T-helper 2 cell treated with Interferon-gamma antibody and Interleukin-4, amounts not matched to agents 5 μg/mL and 100 μg/mL, for 36 hours (primary cell): ENCODE data around the gene MAPK11.

Experiments used
- DNase-seq: peaks from one replicate; pipeline ENCODE4 v3.0.0; 2021; ENCODE audit warnings: low spot score
- H3K27ac Mint-ChIP-seq: one replicate; pipeline ENCODE4 v1.8.0; 2021; ENCODE audit warnings: mild to moderate bottlenecking, mixed read lengths
- H3K27me3 Mint-ChIP-seq: one replicate; pipeline ENCODE4 v1.8.0; 2021; ENCODE audit warnings: low read depth, mixed read lengths
- H3K36me3 Mint-ChIP-seq: one replicate; pipeline ENCODE4 v1.8.0; 2021; ENCODE audit warnings: low read depth, mixed read lengths
- H3K4me1 Mint-ChIP-seq: one replicate; pipeline ENCODE4 v1.8.0; 2021; ENCODE audit warnings: low read depth, mixed read lengths
- H3K4me3 Mint-ChIP-seq: one replicate; pipeline ENCODE4 v1.8.0; 2022; ENCODE audit warnings: mild to moderate bottlenecking, moderate library complexity, mixed read lengths
- H3K9me3 Mint-ChIP-seq: one replicate; pipeline ENCODE4 v1.8.0; 2021; ENCODE audit warnings: mixed read lengths

The MAPK11 gene

GRCh38 chr22:50260434-50260800 lies 9.8 kb downstream of the MAPK11 start:
- Mint-ChIP-seq H3K4me3 (no peak overlapping the region), H3K36me3 (no peaks in the 10 kb centered on the region), H3K27me3 (peaks cover 14% of the 10 kb centered on the region), H3K9me3 (no peaks in the 10 kb centered on the region), H3K27ac (no peak overlapping the region), H3K4me1 (peaks cover 5% of the 10 kb centered on the region)
- no peak for DNase-seq

DNA sequence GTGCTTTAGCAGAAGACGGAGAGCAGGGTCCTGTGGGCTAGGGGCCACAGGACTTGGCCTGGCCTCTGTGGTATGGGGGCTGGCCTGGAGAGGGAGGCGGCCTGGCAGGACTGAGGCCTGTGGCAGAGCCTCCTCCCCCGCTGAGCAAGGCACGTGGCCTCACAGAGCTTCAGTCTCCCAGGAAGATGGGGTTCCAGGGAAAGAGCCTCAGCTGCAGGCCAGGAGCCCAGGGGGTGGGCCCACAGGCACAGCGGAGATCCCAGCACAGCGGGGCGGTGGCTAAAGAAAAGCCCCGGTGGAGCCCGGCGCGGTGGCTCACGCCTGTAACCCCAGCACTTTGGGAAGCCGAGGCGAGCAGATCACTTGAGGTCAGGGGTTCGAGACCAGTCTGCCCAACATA lies 10.9 kb downstream of the MAPK11 start:
- no peak for DNase-seq
- no peaks in the 10 kb centered on the region for H3K36me3 Mint-ChIP-seq
- H3K4me1 Mint-ChIP-seq = peaks cover 5% of the 10 kb centered on the region
- no peak overlapping the region for H3K27ac Mint-ChIP-seq
- no peak overlapping the region for H3K4me3 Mint-ChIP-seq
- no peaks in the 10 kb centered on the region for H3K9me3 Mint-ChIP-seq
- H3K27me3 Mint-ChIP-seq = peaks cover 14% of the 10 kb centered on the region

GRCh38 chr22:50258361-50259292 lies 11.6 kb downstream of the MAPK11 start:
- no peak overlapping the region for H3K27ac Mint-ChIP-seq
- H3K27me3 Mint-ChIP-seq = peaks cover 14% of the 10 kb centered on the region
- H3K4me1 Mint-ChIP-seq = peaks cover 5% of the 10 kb centered on the region
- H3K9me3 Mint-ChIP-seq = no peaks in the 10 kb centered on the region
- no peak for DNase-seq
- H3K4me3 Mint-ChIP-seq = peak overlapping the region; percentile 38
- H3K36me3 Mint-ChIP-seq = no peaks in the 10 kb centered on the region

DNA sequence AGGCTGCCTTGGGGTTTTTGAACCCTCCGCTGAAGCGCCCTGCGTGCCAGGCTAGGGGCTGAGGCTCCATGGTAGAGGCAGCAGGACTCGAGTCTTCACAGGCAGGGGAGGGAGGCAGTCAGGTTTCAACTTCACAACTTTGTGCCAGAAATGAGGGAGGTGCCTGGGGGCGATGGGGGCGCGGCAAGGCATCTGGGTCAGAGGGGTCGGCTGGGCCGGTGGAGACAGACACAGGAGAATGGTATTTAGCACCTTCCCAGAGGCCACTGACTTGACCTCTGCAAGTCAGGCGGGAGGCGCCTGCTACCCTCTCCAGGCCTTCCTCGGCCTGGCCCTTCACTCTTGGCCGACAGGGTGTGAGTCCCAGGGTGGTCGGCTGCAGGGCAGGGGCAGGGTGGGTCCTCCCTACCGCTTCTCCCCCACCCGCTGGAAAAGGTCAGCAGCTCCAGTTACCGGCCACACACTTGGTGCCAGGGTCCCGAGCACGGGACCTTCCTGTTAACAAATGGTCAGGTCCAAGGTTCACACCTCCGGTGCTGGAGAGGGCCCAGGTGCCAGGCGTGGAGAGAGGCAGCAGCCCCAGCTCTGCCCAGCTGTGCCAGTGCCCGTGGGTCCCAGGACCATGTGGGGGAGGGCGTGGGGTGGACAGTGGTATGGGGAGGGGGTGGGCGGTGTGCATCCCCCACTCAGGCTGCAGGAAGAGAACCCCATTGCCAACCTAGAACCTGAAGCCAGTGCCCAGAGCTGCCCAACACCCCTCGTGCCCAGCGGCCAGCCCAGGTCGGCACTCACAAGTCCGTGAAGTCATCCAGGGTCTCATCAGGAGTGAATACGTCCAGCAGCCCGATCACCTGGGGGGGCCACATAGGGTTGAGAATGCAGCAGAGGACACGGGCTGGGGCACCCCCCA lies 12.5 kb downstream of the MAPK11 start:
- H3K36me3 Mint-ChIP-seq = no peaks in the 10 kb centered on the region
- peaks cover 10% of the 10 kb centered on the region for H3K27me3 Mint-ChIP-seq
- H3K4me1 Mint-ChIP-seq = peaks cover 5% of the 10 kb centered on the region
- H3K27ac Mint-ChIP-seq = no peak overlapping the region
- no peaks in the 10 kb centered on the region for H3K9me3 Mint-ChIP-seq
- H3K4me3 Mint-ChIP-seq = no peak overlapping the region
- DNase-seq = no peak

GRCh38 chr22:50257041-50257440 lies 13.1 kb downstream of the MAPK11 start:
- no peaks in the 10 kb centered on the region for H3K9me3 Mint-ChIP-seq
- peaks cover 2% of the 10 kb centered on the region for H3K4me1 Mint-ChIP-seq
- no peaks in the 10 kb centered on the region for H3K36me3 Mint-ChIP-seq
- no peak overlapping the region for H3K4me3 Mint-ChIP-seq
- H3K27me3 Mint-ChIP-seq = peaks cover 4% of the 10 kb centered on the region
- DNase-seq = no peak
- no peak overlapping the region for H3K27ac Mint-ChIP-seq

- no peak for DNase-seq
- no peak overlapping the region for H3K4me3 Mint-ChIP-seq
- no peaks in the 10 kb centered on the region for H3K36me3 Mint-ChIP-seq
- H3K27me3 Mint-ChIP-seq = peaks cover 2% of the 10 kb centered on the region
- no peaks in the 10 kb centered on the region for H3K9me3 Mint-ChIP-seq
- H3K27ac Mint-ChIP-seq = no peak overlapping the region
- no peaks in the 10 kb centered on the region for H3K4me1 Mint-ChIP-seq
These were observed 13.8 kb downstream of the MAPK11 start for GRCh38 chr22:50256258-50256862.

GRCh38 chr22:50255607-50256006 lies 14.6 kb downstream of the MAPK11 start:
- H3K9me3 Mint-ChIP-seq = no peaks in the 10 kb centered on the region
- DNase-seq = no peak
- H3K4me1 Mint-ChIP-seq = peaks cover 1% of the 10 kb centered on the region
- no peak overlapping the region for H3K27ac Mint-ChIP-seq
- H3K4me3 Mint-ChIP-seq = no peak overlapping the region
- H3K36me3 Mint-ChIP-seq = no peaks in the 10 kb centered on the region
- peaks cover 2% of the 10 kb centered on the region for H3K27me3 Mint-ChIP-seq

DNA sequence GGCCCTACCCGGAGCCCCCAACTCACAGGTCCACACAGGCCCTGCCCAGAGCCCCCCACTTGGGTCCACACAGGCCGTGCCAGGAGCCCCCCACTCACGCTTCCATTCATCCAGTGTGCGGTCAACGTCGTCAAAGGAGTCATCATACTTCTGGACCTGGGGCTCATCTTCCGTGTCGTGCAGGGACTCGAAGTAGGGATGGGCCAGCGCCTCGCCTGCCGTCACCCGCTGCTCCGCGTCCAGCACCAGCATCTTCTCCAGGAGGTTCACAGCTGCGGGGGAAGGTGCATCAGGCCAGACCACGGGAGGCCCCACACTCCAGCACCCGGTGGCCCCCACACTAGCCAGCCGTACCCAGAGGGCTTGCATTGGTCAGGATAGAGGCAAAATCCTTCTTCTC lies 15.1 kb downstream of the MAPK11 start:
- H3K27me3 Mint-ChIP-seq = peaks cover 2% of the 10 kb centered on the region
- H3K27ac Mint-ChIP-seq = no peak overlapping the region
- no peaks in the 10 kb centered on the region for H3K36me3 Mint-ChIP-seq
- no peaks in the 10 kb centered on the region for H3K9me3 Mint-ChIP-seq
- DNase-seq = no peak
- no peak overlapping the region for H3K4me3 Mint-ChIP-seq
- peaks cover 1% of the 10 kb centered on the region for H3K4me1 Mint-ChIP-seq

GRCh38 chr22:50253941-50254340 lies 16.2 kb downstream of the MAPK11 start:
- Mint-ChIP-seq H3K27me3 (peaks cover under 1% of the 10 kb centered on the region), H3K4me3 (no peak overlapping the region), H3K4me1 (peaks cover 1% of the 10 kb centered on the region), H3K36me3 (no peaks in the 10 kb centered on the region), H3K9me3 (no peaks in the 10 kb centered on the region), H3K27ac (no peak overlapping the region)
- DNase-seq = no peak

DNA sequence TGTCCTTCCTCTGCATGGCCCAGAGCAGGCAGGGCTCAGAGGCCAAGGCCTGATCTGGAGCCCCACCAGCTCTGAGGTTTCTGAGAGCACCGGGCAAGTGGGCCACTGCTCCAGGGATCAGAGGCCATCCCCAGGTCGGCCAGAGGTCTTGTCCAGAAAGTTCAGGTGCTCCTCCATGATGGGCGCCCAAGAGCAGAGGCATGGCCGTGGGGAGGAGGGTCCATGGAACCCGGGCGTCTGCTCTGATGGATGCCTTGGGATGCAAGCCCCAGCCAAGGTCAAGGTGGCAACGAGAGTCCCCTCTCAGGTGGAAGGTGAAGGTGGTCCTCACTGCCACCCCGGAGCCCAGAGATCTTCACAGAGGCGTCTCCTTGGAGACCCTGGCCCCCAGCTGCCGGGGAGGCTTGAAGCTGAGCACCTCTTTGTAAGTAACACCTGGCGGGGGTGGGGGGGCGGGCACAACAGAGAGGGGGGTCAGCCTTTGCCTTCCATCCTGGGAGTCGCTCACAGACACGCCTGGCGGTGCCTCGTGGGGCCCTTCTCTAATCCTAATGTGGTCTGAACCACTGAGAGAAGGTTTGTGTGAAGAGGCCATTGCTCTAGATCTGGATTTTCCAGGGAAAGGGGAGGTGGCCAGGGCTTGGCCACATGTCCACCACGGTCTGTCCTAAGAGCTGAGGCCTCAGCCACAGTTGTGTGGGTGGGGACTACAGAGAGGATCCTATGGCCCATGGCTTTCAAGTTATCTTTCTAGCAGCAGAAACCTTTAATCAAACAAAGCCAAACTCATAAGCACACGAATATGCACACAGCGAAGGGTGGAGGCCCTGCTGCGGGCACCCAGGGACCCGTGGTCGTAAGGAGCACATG lies 16.9 kb downstream of the MAPK11 start:
- no peak for DNase-seq
- no peaks in the 10 kb centered on the region for H3K27me3 Mint-ChIP-seq
- no peaks in the 10 kb centered on the region for H3K9me3 Mint-ChIP-seq
- peaks cover 1% of the 10 kb centered on the region for H3K4me1 Mint-ChIP-seq
- H3K36me3 Mint-ChIP-seq = no peaks in the 10 kb centered on the region
- no peak overlapping the region for H3K27ac Mint-ChIP-seq
- H3K4me3 Mint-ChIP-seq = no peak overlapping the region

DNA sequence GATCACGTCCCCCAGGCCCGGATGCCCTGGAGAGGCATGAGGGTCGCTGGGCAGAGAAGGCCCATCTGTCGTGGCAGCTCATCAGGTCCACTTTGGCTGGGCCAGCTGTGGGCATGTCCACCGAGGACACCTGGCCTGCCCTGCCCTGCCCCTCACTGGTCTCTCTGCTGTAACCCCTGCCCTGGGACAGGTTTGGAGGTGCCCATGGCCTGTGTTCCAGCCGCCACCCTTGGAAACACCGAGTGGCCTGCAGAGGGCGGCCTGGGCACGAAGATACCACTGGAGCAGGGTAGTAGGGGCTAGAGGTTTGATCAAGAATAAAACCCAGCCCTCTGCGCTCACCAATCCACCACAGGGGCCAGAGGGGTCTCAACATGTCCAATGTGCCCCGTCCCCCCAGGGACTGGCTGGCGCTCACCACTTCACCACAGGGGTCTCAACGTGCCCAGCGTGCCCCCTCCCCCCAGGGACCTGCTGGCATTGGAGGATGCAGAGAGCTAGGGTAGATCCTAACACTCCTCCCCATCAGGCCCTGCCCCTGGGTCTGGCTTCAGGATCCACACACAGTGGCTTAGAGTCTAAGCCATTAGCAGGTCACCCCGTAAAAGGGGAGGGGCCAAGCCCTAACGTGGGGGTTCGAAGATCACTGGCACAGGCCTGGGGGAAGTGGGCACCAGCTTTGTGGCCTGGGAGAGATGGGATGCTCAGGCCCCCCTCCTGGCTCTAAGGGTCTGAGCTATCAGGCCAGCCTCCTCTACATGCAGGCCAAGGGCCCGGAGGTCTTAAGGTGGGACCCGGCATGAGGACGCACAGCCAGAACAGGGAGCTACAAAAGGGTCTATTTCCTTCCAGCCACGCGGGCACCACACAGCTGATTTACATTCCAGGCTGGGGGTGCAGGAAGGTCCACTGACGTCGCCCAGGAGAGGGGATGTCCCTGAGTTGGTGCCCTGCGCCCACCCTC lies 17.8 kb downstream of the MAPK11 start:
- peak; percentile 51 for DNase-seq
- Mint-ChIP-seq H3K27me3 (no peaks in the 10 kb centered on the region), H3K36me3 (peaks cover 4% of the 10 kb centered on the region), H3K9me3 (no peaks in the 10 kb centered on the region), H3K4me3 (no peak overlapping the region), H3K4me1 (peaks cover 1% of the 10 kb centered on the region), H3K27ac (no peak overlapping the region)

GRCh38 chr22:50251477-50252081 lies 18.6 kb downstream of the MAPK11 start:
- H3K27ac Mint-ChIP-seq = no peak overlapping the region
- H3K4me3 Mint-ChIP-seq = no peak overlapping the region
- peaks cover 9% of the 10 kb centered on the region for H3K36me3 Mint-ChIP-seq
- no peaks in the 10 kb centered on the region for H3K9me3 Mint-ChIP-seq
- peaks cover 1% of the 10 kb centered on the region for H3K4me1 Mint-ChIP-seq
- DNase-seq = no peak
- H3K27me3 Mint-ChIP-seq = no peaks in the 10 kb centered on the region
